ENCODE results near the gene BLACAT1.

BLACAT1 gene

DNA sequence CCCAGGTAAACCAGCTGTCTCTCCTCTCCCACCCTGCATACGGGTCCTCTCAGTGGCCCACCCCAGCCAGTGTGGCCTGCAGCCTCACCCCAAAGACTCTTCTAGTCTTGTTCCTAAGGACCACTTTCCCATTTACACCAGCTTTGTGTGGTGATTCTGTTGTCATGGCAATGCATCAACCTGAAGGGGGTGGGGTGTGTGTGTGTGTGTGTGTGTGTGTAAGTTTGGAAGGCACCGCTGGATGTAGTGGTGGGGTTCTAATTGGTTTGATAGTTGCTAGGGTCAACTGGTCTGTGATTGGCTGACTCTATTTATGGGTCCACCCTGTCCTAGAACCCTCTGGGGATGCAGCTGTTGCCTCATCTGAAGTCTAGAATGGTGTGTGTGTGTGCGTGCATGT, 43.9 kb upstream of the BLACAT1 start:
- TF ChIP-seq, protein P1, sequence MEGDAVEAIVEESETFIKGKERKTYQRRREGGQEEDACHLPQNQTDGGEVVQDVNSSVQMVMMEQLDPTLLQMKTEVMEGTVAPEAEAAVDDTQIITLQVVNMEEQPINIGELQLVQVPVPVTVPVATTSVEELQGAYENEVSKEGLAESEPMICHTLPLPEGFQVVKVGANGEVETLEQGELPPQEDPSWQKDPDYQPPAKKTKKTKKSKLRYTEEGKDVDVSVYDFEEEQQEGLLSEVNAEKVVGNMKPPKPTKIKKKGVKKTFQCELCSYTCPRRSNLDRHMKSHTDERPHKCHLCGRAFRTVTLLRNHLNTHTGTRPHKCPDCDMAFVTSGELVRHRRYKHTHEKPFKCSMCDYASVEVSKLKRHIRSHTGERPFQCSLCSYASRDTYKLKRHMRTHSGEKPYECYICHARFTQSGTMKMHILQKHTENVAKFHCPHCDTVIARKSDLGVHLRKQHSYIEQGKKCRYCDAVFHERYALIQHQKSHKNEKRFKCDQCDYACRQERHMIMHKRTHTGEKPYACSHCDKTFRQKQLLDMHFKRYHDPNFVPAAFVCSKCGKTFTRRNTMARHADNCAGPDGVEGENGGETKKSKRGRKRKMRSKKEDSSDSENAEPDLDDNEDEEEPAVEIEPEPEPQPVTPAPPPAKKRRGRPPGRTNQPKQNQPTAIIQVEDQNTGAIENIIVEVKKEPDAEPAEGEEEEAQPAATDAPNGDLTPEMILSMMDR (IDR thresholded peaks at IDR 0.05; ENCODE audit: extremely low read depth, missing control alignments), result no peak
- DNase-seq (ENCODE audit: low spot score), result no peak

DNA sequence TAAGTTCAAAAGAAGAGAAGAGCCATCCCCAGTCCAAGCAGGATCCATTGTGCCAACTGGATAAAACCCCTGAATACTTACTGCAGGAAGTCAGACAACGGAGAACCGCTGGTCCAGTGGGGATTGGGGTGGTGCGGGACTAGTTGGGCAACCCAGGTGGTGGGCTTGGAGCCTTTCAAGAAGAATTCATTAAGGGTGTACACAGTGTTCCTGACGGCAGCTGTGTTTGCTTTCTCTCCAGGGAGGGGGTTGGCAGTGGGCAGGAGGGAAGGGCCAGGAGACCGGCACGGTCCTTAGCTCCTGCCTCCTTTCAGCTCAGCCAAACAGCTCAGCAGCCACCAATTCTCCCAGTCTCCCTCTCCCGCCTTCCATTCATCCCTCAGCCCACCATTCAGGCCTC, 41.5 kb upstream of the BLACAT1 start:
- no peak for DNase-seq (ENCODE audit: low spot score)
- TF ChIP-seq, protein P1 (IDR thresholded peaks at IDR 0.05; ENCODE audit: extremely low read depth, missing control alignments), result no peak

DNA sequence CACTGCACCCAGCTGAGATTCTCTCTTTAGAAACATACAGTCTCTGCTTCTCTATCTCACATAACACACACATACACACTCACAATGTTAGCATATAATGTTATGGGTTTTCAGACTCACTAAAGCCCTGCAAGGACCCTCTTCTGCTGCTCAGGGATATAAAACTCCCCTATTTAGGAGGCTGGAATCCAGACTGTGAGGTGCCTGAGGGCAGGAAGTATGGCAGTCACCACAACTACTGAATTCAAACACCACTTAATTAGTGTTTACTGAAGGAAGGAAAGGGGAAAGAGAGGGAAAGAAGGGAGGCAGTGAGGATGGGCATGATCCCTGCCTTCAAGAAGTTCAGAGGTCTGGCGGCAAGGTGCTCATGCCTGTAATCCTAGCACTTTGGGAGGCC, 40.8 kb upstream of the BLACAT1 start:
- TF ChIP-seq, protein P1 (IDR thresholded peaks at IDR 0.05; ENCODE audit: extremely low read depth, missing control alignments), result no peak
- DNase-seq (ENCODE audit: low spot score), result no peak

DNA sequence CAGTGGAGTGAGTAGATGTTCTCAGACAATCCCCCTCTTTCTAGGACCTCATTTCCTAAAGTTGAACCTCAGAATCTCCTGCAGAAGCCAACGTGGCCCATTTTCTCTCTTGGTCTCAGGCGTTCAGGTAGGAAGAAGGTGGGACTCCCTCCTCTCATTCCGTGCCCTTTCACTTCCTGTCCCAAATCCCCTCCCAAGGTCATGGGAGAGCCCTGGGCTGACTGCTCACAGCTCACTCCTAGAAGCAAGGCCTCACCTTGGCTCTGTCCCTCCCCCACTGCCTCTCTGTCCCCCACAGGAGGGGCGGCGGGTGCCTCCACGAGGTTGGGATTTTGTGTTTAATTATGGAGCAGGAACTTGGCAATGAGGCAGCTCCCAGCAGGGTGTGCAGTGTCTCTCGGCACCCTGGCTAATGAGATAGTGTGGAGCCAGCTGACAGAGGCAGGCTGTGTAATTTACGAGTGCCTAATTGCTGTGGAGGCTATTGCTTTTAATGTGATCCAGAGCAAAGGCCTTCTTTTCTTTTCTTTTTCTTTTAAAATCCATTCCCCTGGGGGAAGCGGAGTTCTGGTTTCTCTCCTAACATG, 39.5 kb upstream of the BLACAT1 start:
- DNase-seq (ENCODE audit: low spot score), result no peak
- TF ChIP-seq, protein P1 (IDR thresholded peaks at IDR 0.05; ENCODE audit: extremely low read depth, missing control alignments), result no peak

DNA sequence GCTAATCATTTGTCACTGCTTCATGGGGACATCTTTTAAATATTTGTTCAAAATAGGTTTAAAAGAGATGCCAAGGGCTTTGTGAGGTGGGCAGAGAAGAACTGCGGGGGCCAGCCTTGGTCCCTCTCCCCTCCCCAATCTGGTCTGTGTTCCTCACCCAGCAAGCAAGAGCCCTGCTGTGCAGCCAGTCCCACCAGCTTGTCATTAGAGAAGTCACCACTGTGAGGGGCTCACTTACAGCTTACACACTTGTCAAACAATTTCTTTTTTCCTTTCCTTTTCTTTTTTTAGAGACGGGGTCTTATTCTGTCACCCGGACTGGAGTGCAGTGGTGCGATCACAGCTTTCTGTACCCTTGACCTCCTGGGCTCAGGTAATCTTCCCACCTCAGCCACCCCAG, 38.3 kb upstream of the BLACAT1 start:
- no peak for DNase-seq (ENCODE audit: low spot score)
- TF ChIP-seq, protein P1 (IDR thresholded peaks at IDR 0.05; ENCODE audit: extremely low read depth, missing control alignments), result no peak

DNA sequence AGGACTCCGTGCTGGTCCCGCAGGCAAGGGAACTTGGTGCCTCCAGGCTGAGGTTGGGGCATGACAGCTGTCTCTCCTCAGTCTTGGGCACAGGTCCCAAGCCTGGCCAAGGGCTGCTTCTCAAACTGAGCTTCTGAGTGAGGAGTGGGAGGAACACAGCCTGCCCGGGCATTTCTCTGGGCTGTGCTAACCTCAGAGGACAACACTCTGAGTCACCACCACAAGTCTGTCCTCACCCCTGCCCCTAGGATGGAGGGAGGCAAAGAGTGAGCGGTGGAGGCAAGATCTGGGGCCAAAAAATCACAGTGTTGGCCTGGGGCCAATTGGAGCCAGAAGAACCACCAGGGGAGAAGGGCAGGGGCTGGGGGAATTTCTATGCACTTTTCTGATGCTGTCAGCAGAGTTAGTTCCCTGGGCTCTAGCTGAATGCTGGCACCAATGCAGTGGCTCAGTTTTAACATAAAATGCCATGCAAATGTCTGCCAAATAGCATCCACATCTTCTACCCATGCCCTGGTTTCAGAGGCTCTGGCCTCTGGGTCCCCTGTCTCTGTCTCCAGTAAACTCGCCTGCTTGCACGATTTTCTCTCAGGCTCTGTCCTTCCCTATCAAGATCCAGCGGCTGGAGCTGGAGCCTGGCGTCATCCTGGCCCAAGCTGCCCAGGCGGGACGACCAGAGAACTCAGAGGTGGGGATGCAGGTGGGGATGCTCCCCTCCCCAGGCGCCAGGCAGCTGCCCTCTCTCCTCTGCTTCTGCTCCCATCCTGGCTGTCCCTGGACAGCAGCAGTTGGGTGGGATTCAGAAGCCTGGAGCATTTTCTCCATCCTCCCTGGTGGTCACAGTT, 37.6 kb upstream of the BLACAT1 start:
- DNase-seq (ENCODE audit: low spot score), result no peak
- TF ChIP-seq, protein P1 (IDR thresholded peaks at IDR 0.05; ENCODE audit: extremely low read depth, missing control alignments), result no peak

DNA sequence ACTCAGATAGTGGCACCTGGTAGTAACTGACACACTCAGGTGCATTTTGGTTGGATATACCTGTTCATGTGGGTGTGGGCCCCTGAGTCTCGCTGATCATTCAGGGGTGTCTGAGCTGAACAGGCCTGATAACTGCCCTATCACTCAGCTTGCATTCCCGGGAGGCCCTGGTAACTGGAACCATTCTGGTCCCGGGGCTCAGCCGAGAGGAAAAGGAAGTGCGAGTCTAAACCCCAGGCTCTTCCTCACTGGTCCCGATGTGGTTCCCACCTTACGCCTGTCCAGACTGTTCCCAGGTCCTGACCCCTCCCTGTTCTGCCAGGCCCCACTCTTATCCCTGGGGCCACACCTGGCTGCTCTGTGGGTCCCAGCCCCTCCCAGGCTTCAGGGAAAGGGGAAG, 36.9 kb upstream of the BLACAT1 start:
- DNase-seq (ENCODE audit: low spot score), result no peak
- TF ChIP-seq, protein P1 (IDR thresholded peaks at IDR 0.05; ENCODE audit: extremely low read depth, missing control alignments), result no peak

Data from GM20000 (cell line).